Measurements from ENCODE around the gene LAMC1. TPM values are rescaled to one million over a fixed set of nuclear protein-coding genes. Genes with fewer than 3 reads are reported as not detected.

The LAMC1 gene
- total and polyA plus RNA-seq, 2 experiments from 2014 or later, result 18.4 to 116 TPM

DNA sequence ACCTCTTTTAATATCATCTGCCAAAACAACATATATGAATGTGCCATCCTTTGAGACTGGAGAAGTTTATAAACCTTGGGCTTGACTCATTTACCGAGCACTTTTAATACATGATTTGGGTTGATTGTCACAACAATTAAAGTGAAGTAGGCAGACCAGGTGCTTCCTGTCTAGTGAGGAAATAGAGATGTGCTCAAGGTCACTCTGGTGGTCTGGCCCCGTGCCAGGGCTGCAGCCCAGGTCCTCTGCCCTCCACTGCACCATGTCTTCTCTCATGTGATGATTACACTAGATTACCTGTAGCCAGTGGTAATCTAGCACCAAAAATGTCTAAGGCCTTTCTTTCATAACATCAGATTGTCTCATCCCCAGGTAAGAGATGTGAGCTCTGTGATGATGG, 101.0 kb downstream of the LAMC1 start (continued):
- TF ChIP-seq CTCF (conservative IDR thresholded peaks at IDR 0.05; ENCODE audit: low read depth in 2 of 2) (no peak), ETS1 (IDR thresholded peaks at IDR 0.05) (no peak)
- TF ChIP-seq, protein P1, sequence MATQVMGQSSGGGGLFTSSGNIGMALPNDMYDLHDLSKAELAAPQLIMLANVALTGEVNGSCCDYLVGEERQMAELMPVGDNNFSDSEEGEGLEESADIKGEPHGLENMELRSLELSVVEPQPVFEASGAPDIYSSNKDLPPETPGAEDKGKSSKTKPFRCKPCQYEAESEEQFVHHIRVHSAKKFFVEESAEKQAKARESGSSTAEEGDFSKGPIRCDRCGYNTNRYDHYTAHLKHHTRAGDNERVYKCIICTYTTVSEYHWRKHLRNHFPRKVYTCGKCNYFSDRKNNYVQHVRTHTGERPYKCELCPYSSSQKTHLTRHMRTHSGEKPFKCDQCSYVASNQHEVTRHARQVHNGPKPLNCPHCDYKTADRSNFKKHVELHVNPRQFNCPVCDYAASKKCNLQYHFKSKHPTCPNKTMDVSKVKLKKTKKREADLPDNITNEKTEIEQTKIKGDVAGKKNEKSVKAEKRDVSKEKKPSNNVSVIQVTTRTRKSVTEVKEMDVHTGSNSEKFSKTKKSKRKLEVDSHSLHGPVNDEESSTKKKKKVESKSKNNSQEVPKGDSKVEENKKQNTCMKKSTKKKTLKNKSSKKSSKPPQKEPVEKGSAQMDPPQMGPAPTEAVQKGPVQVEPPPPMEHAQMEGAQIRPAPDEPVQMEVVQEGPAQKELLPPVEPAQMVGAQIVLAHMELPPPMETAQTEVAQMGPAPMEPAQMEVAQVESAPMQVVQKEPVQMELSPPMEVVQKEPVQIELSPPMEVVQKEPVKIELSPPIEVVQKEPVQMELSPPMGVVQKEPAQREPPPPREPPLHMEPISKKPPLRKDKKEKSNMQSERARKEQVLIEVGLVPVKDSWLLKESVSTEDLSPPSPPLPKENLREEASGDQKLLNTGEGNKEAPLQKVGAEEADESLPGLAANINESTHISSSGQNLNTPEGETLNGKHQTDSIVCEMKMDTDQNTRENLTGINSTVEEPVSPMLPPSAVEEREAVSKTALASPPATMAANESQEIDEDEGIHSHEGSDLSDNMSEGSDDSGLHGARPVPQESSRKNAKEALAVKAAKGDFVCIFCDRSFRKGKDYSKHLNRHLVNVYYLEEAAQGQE (IDR thresholded peaks at IDR 0.05; ENCODE audit: unreplicated experiment), result no peak

GRCh38 chr1:183125279-183125999, 102.2 kb downstream of the LAMC1 start:
- H3K4me3 Mint-ChIP-seq, result no peak overlapping the region
- no peaks in the 10 kb centered on the region for H3K9me3 Mint-ChIP-seq
- no peak overlapping the region for H3K4me3 ChIP-seq
- H3K27me3 ChIP-seq (ENCODE audit: insufficient read depth), result no peaks in the 10 kb centered on the region
- DNase-seq (ENCODE audit: low spot score) (no peak), ATAC-seq (no peak)
- no peak overlapping the region for H3K27ac Mint-ChIP-seq
- no peaks in the 10 kb centered on the region for H3F3A ChIP-seq (replicated peaks; ENCODE audit: low read depth)
- H3K4me2 ChIP-seq, result no peak overlapping the region
- no peak overlapping the region for H3K27ac ChIP-seq (ENCODE audit: low read depth)
- H2AFZ ChIP-seq, result no peak overlapping the region
- peaks cover 74% of the 10 kb centered on the region for H3K36me3 Mint-ChIP-seq (ENCODE audit: low read depth)
- peaks cover 38% of the 10 kb centered on the region for H3K36me3 ChIP-seq (ENCODE audit: insufficient read depth)
- no peaks in the 10 kb centered on the region for H3K4me1 ChIP-seq (ENCODE audit: insufficient read depth)
- peaks cover 4% of the 10 kb centered on the region for H3K27me3 Mint-ChIP-seq (ENCODE audit: insufficient read depth, low read depth, poor library complexity)
- H3K79me2 ChIP-seq (replicated peaks; ENCODE audit: insufficient read depth), result no peaks in the 10 kb centered on the region
- peaks cover 5% of the 10 kb centered on the region; the same call in 2 of the 3 replicates for H3K4me1 Mint-ChIP-seq
- no peaks in the 10 kb centered on the region for H4K20me1 ChIP-seq (replicated peaks; ENCODE audit: insufficient read depth)
- H3K9me2 ChIP-seq (ENCODE audit: insufficient read depth), result no peaks in the 10 kb centered on the region
- TF ChIP-seq, protein P2, sequence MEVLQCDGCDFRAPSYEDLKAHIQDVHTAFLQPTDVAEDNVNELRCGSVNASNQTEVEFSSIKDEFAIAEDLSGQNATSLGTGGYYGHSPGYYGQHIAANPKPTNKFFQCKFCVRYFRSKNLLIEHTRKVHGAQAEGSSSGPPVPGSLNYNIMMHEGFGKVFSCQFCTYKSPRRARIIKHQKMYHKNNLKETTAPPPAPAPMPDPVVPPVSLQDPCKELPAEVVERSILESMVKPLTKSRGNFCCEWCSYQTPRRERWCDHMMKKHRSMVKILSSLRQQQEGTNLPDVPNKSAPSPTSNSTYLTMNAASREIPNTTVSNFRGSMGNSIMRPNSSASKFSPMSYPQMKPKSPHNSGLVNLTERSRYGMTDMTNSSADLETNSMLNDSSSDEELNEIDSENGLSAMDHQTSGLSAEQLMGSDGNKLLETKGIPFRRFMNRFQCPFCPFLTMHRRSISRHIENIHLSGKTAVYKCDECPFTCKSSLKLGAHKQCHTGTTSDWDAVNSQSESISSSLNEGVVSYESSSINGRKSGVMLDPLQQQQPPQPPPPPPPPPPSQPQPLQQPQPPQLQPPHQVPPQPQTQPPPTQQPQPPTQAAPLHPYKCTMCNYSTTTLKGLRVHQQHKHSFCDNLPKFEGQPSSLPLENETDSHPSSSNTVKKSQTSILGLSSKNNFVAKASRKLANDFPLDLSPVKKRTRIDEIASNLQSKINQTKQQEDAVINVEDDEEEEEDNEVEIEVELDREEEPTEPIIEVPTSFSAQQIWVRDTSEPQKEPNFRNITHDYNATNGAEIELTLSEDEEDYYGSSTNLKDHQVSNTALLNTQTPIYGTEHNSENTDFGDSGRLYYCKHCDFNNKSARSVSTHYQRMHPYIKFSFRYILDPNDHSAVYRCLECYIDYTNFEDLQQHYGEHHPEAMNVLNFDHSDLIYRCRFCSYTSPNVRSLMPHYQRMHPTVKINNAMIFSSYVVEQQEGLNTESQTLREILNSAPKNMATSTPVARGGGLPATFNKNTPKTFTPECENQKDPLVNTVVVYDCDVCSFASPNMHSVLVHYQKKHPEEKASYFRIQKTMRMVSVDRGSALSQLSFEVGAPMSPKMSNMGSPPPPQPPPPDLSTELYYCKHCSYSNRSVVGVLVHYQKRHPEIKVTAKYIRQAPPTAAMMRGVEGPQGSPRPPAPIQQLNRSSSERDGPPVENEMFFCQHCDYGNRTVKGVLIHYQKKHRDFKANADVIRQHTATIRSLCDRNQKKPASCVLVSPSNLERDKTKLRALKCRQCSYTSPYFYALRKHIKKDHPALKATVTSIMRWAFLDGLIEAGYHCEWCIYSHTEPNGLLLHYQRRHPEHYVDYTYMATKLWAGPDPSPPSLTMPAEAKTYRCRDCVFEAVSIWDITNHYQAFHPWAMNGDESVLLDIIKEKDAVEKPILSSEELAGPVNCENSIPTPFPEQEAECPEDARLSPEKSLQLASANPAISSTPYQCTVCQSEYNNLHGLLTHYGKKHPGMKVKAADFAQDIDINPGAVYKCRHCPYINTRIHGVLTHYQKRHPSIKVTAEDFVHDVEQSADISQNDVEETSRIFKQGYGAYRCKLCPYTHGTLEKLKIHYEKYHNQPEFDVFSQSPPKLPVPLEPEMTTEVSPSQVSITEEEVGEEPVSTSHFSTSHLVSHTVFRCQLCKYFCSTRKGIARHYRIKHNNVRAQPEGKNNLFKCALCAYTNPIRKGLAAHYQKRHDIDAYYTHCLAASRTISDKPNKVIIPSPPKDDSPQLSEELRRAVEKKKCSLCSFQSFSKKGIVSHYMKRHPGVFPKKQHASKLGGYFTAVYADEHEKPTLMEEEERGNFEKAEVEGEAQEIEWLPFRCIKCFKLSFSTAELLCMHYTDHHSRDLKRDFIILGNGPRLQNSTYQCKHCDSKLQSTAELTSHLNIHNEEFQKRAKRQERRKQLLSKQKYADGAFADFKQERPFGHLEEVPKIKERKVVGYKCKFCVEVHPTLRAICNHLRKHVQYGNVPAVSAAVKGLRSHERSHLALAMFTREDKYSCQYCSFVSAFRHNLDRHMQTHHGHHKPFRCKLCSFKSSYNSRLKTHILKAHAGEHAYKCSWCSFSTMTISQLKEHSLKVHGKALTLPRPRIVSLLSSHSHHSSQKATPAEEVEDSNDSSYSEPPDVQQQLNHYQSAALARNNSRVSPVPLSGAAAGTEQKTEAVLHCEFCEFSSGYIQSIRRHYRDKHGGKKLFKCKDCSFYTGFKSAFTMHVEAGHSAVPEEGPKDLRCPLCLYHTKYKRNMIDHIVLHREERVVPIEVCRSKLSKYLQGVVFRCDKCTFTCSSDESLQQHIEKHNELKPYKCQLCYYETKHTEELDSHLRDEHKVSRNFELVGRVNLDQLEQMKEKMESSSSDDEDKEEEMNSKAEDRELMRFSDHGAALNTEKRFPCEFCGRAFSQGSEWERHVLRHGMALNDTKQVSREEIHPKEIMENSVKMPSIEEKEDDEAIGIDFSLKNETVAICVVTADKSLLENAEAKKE (CRISPR knock-in tag; IDR thresholded peaks at IDR 0.05), result no peak
- TF ChIP-seq ZNF114 (CRISPR knock-in tag; IDR thresholded peaks at IDR 0.05) (no peak), NANOG (IDR thresholded peaks at IDR 0.05; ENCODE audit: borderline replicate concordance) (no peak), ETS1 (IDR thresholded peaks at IDR 0.05) (no peak), CREB1 (CRISPR knock-in tag; IDR thresholded peaks at IDR 0.05; ENCODE audit: low read depth) (no peak)

All from GM23338 (cell line).